ENCODE measurements around the gene C2CD5. TPM values are rescaled to one million over a fixed set of nuclear protein-coding genes. Genes with fewer than 3 reads are reported as not detected.

C2CD5 gene, protein sequence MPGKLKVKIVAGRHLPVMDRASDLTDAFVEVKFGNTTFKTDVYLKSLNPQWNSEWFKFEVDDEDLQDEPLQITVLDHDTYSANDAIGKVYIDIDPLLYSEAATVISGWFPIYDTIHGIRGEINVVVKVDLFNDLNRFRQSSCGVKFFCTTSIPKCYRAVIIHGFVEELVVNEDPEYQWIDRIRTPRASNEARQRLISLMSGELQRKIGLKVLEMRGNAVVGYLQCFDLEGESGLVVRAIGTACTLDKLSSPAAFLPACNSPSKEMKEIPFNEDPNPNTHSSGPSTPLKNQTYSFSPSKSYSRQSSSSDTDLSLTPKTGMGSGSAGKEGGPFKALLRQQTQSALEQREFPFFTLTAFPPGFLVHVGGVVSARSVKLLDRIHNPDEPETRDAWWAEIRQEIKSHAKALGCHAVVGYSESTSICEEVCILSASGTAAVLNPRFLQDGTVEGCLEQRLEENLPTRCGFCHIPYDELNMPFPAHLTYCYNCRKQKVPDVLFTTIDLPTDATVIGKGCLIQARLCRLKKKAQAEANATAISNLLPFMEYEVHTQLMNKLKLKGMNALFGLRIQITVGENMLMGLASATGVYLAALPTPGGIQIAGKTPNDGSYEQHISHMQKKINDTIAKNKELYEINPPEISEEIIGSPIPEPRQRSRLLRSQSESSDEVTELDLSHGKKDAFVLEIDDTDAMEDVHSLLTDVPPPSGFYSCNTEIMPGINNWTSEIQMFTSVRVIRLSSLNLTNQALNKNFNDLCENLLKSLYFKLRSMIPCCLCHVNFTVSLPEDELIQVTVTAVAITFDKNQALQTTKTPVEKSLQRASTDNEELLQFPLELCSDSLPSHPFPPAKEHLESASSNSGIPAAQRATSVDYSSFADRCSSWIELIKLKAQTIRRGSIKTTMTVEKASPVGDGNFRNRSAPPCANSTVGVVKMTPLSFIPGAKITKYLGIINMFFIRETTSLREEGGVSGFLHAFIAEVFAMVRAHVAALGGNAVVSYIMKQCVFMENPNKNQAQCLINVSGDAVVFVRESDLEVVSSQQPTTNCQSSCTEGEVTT
- 15.3 and 17.2 TPM in 2 replicates for total RNA-seq

DNA sequence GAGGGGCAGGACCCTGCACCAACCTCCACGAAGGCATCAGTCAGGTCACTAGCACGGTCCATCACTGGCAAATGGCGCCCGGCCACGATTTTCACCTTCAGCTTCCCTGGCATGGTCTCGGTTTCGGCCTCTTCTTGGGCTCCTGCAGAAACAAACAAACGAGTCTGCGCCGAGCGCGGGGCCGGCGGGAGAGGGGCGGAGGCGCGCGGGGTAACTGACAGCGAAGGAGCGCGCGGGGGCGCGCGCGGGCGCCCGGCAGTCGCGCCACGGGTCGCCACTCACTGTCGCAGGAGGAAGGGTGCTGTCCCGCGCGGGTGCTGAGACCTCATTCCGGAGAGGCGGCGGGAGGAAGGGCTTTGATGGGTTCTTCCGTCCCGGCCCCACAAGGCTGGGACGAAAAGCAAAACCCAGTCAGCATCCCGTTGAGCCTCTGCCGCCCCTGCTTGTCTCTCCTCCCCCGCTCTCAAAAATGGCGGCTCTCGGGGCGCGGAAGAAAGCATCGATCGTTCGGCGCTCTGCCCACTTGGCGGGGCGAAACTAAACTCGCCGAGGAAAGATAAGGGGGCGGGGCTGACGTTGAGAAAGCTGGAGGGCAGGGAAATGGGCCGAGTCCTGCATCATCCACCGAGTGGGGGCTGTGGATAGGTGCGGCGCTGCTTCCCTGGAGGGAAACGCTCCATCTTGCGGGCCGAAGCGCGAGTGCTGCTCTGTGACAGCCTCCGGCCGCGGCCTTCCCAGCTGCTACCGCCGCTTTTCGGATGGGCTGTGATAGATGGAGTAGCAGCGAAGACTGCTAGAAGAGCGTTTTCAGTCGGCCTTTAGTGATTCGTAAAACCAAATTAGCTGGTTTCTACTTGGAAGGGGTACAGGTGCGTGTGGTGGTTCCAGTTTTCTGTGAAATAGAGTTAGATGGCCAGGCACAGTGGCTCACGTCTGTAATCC lies at the start of gene C2CD5:
Gene C2CD5, minus strand, starts transcription at position 505 of the 942 bp plus-strand sequence. Its CDS starts 392 bp downstream, at position 113.

Other genes with a start within 250 kb of the C2CD5 start
- gene ST8SIA1, start 209.8 kb downstream of the C2CD5 start, total RNA-seq = 0.25 TPM in 1 of 2 replicates, not detected in the other
- gene ETNK1, start 80.6 kb upstream of the C2CD5 start, total RNA-seq = 18.7 and 19.4 TPM in 2 replicates

All from mammary microvascular endothelial cell (primary cell).